K562 (cell line): ENCODE results near the gene PNPLA7. TPM values are rescaled to one million over a fixed set of nuclear protein-coding genes. Genes with fewer than 3 reads are reported as not detected.

Experiments used
- CHD7 ChIP-seq: fragments of 200-600 bp; sonication (generic); IDR thresholded peaks from one replicate; pipeline ENCODE4 v1.6.1; 2012; ENCODE audit warnings: mild to moderate bottlenecking, low read depth, low read length, inconsistent platforms
- DEAF1 ChIP-seq: fragments of 450-650 bp; formaldehyde crosslinking; IDR thresholded peaks from 2 replicates; pipeline ENCODE4 v1.4.0; 2020; ENCODE audit warnings: mild to moderate bottlenecking, moderate library complexity
- GMEB1 ChIP-seq: fragments of 250-450 bp; sonication (Bioruptor Pico); IDR thresholded peaks from 2 replicates; pipeline ENCODE4 v1.4.0; 2020; ENCODE audit warnings: mild to moderate bottlenecking
- HCFC1 ChIP-seq: IDR thresholded peaks from 2 replicates; pipeline ENCODE4 v1.6.1; 2012; ENCODE audit warnings: low read depth, low read length, improper control_type of control experiment
- HEY1 ChIP-seq: fragments of 250-450 bp; sonication (Bioruptor Pico); IDR thresholded peaks from 2 replicates; pipeline ENCODE4 v1.5.0; 2020; ENCODE audit warnings: mild to moderate bottlenecking, moderate library complexity, borderline replicate concordance
- HNRNPK ChIP-seq: fragments of 200-400 bp; formaldehyde crosslinking; IDR thresholded peaks from one replicate; pipeline ENCODE4 v1.6.1; 2018; ENCODE audit warnings: mild to moderate bottlenecking, low read depth, low read length; ENCODE audit not compliant: poor library complexity, severe bottlenecking
- MAX ChIP-seq: sonication (generic); formaldehyde crosslinking; IDR thresholded peaks from 2 replicates; pipeline ENCODE4 v1.9.0; 2022; ENCODE audit warnings: mild to moderate bottlenecking, missing genetic modification reagents
- PHB ChIP-seq: fragments of 250-450 bp; sonication (Bioruptor Pico); IDR thresholded peaks from 2 replicates; pipeline ENCODE4 v1.5.0; 2021
- PHB2 ChIP-seq: fragments of 450-650 bp; IDR thresholded peaks from 2 replicates; pipeline ENCODE4 v1.6.1; 2017; ENCODE audit warnings: low read depth
- SAFB2 ChIP-seq: fragments of 200-400 bp; formaldehyde crosslinking; IDR thresholded peaks from 2 replicates; pipeline ENCODE4 v1.6.1; 2018; ENCODE audit warnings: borderline replicate concordance, low read length, low read depth, moderate library complexity; ENCODE audit not compliant: severe bottlenecking
- SETDB1 ChIP-seq: IDR thresholded peaks from one replicate; pipeline ENCODE4 v1.6.1; 2012; ENCODE audit warnings: low read length, control low read depth, inconsistent platforms
- SOX6 ChIP-seq: fragments of 450-650 bp; IDR thresholded peaks from 2 replicates; pipeline ENCODE4 v1.6.1; 2014; ENCODE audit warnings: mild to moderate bottlenecking
- ZBED1 ChIP-seq: IDR thresholded peaks from 2 replicates; pipeline ENCODE4 v1.6.1; 2014
- ZNF695 ChIP-seq: fragments of 450-650 bp; formaldehyde crosslinking; IDR thresholded peaks from 2 replicates; pipeline ENCODE4 v1.4.0; 2020; ENCODE audit warnings: mild to moderate bottlenecking, moderate library complexity
- polyA plus RNA-seq, 8 experiments: library from polyadenylated mRNA; depleted of rRNA in 4 of 8; stranded (reverse) in 5 of 8; unstranded in 3 of 8; fragments of >200 nt; fragmentation: Nextera tagmentation in 2 of 8; fragmentation: Illumina TruSeq in 1 of 8; extraction: Ambion mirVana in 2 of 8; extraction: Trizol in 1 of 8; gene quantifications; 2 replicates each; pipeline versions ENCODE4 v1.2.1 to v1.2.3, GENCODE V29; 2011 to 2014; ENCODE audit warnings: inconsistent platforms in 1 of 8, missing spikeins in 1 of 8
- total RNA-seq, 7 experiments: library from RNA; depleted of rRNA in 6 of 7; stranded (reverse); fragments of >200 nt in 6 of 7; fragmentation: Illumina TruSeq in 2 of 7; extraction: Trizol in 2 of 7; gene quantifications; 2 replicates each; pipeline versions ENCODE4 v1.2.1 to v1.2.3, GENCODE V29; 2011 to 2021; ENCODE audit warnings: low replicate concordance in 1 of 7

PNPLA7 gene
- total and polyA plus RNA-seq, 9 of the 15 experiments (the other 6 are each of a cell fraction or from before 2014, with no cell fraction given), result 0.01 to 0.85 (median 0.19) TPM; not detected in 1

- TF ChIP-seq SAFB2, result no peak
- peak; percentile 49 for TF ChIP-seq SETDB1
- no peak for TF ChIP-seq PHB (CRISPR knock-in tag)
- peak; percentile 72 for TF ChIP-seq MAX (CRISPR knock-in tag)
- TF ChIP-seq HEY1 (CRISPR knock-in tag), result peak; percentile 19; the same call in 1 of the 2 replicates
- TF ChIP-seq ZNF695 (CRISPR knock-in tag), result no peak
- TF ChIP-seq SOX6, result peak; percentile 68
- TF ChIP-seq CHD7, result no peak
- TF ChIP-seq ZBED1, result no peak
- no peak for TF ChIP-seq HCFC1
- TF ChIP-seq PHB2, result no peak
- TF ChIP-seq DEAF1 (CRISPR knock-in tag), result no peak
- TF ChIP-seq HNRNPK, result no peak
- peak; percentile 68 for TF ChIP-seq GMEB1 (CRISPR knock-in tag)
These were observed 68.0 kb downstream of the PNPLA7 start (continued) for GRCh38 chr9:137482094-137482781.
